AG04450 (cell line): ENCODE measurements around the gene ELAVL3. TPM values are rescaled to one million over a fixed set of nuclear protein-coding genes. Genes with fewer than 3 reads are reported as not detected.
A peak's percentile ranks its signal among the peaks of the same experiment; 100 is the strongest.

Experiments used
- CTCF ChIA-PET: fragments of 300-600, 350-600 bp; formaldehyde crosslinking; extraction: SDS; loops from one replicate; lab custom pipeline; 2022; ENCODE audit warnings: antibody characterized with exemption, inconsistent platforms; lab: Charles Lee
- POLR2A ChIA-PET: fragments of 350-600 bp; formaldehyde crosslinking; extraction: SDS; loops from one replicate; lab custom pipeline; 2021; ENCODE audit warnings: antibody characterized with exemption, inconsistent platforms; lab: Yijun Ruan, JAX
- DNase-seq: peaks from one replicate; pipeline ENCODE4 v3.0.0-alpha.2; 2011; ENCODE audit warnings: low read depth, low spot score
- H3K27ac ChIP-seq: one replicate; pipeline ENCODE4 v1.5.1; 2012; ENCODE audit warnings: low read depth, low read length, control low read depth
- H3K27me3 ChIP-seq: one replicate; pipeline ENCODE4 v1.6.0; 2012; ENCODE audit warnings: low read length; ENCODE audit not compliant: control insufficient read depth, insufficient read depth
- H3K4me3 ChIP-seq: 2 replicates; pipeline ENCODE4 v1.5.1; 2011; ENCODE audit warnings: mild to moderate bottlenecking, low read depth, low read length, control low read depth
- H3K9me3 ChIP-seq: 2 replicates; pipeline ENCODE4 v1.5.1; 2012; ENCODE audit warnings: low read length; ENCODE audit not compliant: control insufficient read depth, insufficient read depth
- CTCF ChIP-seq: IDR thresholded peaks from 2 replicates; pipeline ENCODE4 v1.5.1; 2011; ENCODE audit warnings: low read depth, low read length, control low read depth, inconsistent platforms
- polyA plus RNA-seq: library from polyadenylated mRNA; depleted of rRNA; stranded (reverse); fragments of >200 nt; gene quantifications from 2 replicates; pipeline ENCODE4 v1.2.3, GENCODE V29; 2011

Gene ELAVL3
- polyA plus RNA-seq, 1 experiment, result not detected

- DNase-seq, result no peak
Observed at GRCh38 chr19:11499220-11499726, 18.4 kb upstream of the ELAVL3 start.

DNA sequence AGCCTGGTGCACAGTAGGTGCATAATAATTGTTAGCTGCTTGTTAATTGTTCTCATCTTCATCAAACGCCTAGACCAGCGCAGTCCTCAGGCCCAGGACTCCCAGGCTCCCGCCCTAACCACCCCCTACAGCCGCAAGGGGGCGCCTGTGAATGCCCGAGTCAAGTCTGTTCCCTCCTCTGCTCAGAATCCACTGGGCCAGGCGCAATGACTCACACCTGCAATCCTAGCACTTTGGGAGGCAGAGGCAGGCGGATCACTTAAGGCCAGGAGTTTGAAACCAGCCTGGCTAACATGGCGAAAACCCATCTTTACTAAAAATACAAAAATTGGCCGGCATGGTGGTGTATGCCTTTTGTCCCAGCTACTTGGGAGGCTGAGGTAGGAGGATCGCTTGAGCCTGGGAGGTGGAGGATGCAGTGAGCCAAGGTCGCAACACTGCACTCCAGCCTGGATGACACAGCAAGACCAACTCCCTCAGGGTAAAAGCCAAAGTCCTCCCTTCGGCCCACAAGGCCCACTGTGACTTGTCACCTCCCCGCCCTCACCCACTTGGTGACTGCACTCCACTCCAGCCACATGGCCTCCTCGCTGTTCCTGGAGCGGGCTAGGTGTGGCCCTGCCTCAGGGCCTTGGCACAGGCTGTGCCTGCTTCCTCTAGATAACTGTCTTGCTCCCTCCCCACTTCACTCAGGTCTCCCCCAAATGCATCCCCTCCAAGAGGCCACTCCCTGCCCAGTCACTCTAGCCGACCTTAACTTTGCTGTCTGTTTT lies 15.7 kb upstream of the ELAVL3 start:
- ChIA-PET POLR2A (no interaction called here), CTCF (interaction anchor here (0.6 to 1.5 kb wide), 4 partner anchors 11 to 278 kb away, joined by 3 read pairs; partner anchors contain the start of gene ELOF1)
- peak; percentile 71 for TF ChIP-seq CTCF
- no peaks in the 10 kb centered on the region for H3K27me3 ChIP-seq
- no peaks in the 10 kb centered on the region; the same call in 1 of the 2 replicates for H3K9me3 ChIP-seq
- peak; percentile 55 for DNase-seq
- no peak overlapping the region for H3K4me3 ChIP-seq
- H3K27ac ChIP-seq, result no peak overlapping the region

More at GRCh38 chr19:11499220-11499726, 18.4 kb upstream of the ELAVL3 start:
- ChIA-PET CTCF (no interaction called here), POLR2A (no interaction called here)
- H3K4me3 ChIP-seq, result no peak overlapping the region
- TF ChIP-seq CTCF, result no peak
- H3K27ac ChIP-seq, result no peak overlapping the region
- H3K9me3 ChIP-seq, result no peaks in the 10 kb centered on the region; the same call in 1 of the 2 replicates
- H3K27me3 ChIP-seq, result no peaks in the 10 kb centered on the region

GRCh38 chr19:11495885-11496284 lies 15.0 kb upstream of the ELAVL3 start:
- no peak overlapping the region for H3K4me3 ChIP-seq
- no peaks in the 10 kb centered on the region; the same call in 1 of the 2 replicates for H3K9me3 ChIP-seq
- no peak overlapping the region for H3K27ac ChIP-seq
- DNase-seq, result no peak
- no peak for TF ChIP-seq CTCF
- no peaks in the 10 kb centered on the region for H3K27me3 ChIP-seq
- ChIA-PET POLR2A (no interaction called here), CTCF (interaction anchor here (1.0 to 1.5 kb wide), 3 partner anchors 11 to 214 kb away, joined by 3 read pairs; partner anchors contain the start of gene ELOF1)

GRCh38 chr19:11495481-11495880 lies 14.6 kb upstream of the ELAVL3 start:
- no peak for TF ChIP-seq CTCF
- Histone ChIP-seq H3K9me3 (no peaks in the 10 kb centered on the region; the same call in 1 of the 2 replicates), H3K27ac (no peak overlapping the region), H3K27me3 (no peaks in the 10 kb centered on the region), H3K4me3 (no peak overlapping the region)
- ChIA-PET CTCF (interaction anchor here (0.9 to 1.5 kb wide), 3 partner anchors 10 to 202 kb away, joined by 3 to 5 read pairs (median 3); no protein-coding TSS in a partner anchor), POLR2A (no interaction called here)
- DNase-seq, result no peak
